ENCODE results near the gene SLC4A7.
"Not testable (repeated sequence)": the region's sequence is repeated elsewhere in the genome, so short reads cannot be mapped to it uniquely, and the experiment has no call there.

SLC4A7 gene

GRCh38 chr3:27487383-27487782, 3.2 kb upstream of the SLC4A7 start:
- DNase-seq (ENCODE audit: low read depth in 4 of 4, low spot score in 1 of 4), result no peak

- no peak for DNase-seq (ENCODE audit: low read depth in 4 of 4, low spot score in 1 of 4)
These were observed 2.2 kb upstream of the SLC4A7 start for GRCh38 chr3:27486336-27486735.

- DNase-seq (ENCODE audit: low read depth in 4 of 4, low spot score in 1 of 4), result no peak
These were observed 1.7 kb upstream of the SLC4A7 start for GRCh38 chr3:27485866-27486265.

- DNase-seq (ENCODE audit: low read depth in 4 of 4, low spot score in 1 of 4), result peak in 3 of 4 experiments; percentile 9 to 18 (median 15)
These were observed 818 bp downstream of the SLC4A7 start for GRCh38 chr3:27483117-27484014.

- no peak for DNase-seq (ENCODE audit: low read depth in 4 of 4, low spot score in 1 of 4)
These were observed 4.2 kb downstream of the SLC4A7 start for GRCh38 chr3:27479806-27480543.

GRCh38 chr3:27471923-27472550, 12.1 kb downstream of the SLC4A7 start:
- DNase-seq (ENCODE audit: low read depth in 4 of 4, low spot score in 1 of 4), result no peak

- DNase-seq (ENCODE audit: low read depth in 4 of 4, low spot score in 1 of 4), result no peak
These were observed 15.8 kb downstream of the SLC4A7 start for GRCh38 chr3:27468283-27468886.

GRCh38 chr3:27467545-27467944, 16.6 kb downstream of the SLC4A7 start:
- DNase-seq (ENCODE audit: low read depth in 4 of 4, low spot score in 1 of 4), result no peak

- DNase-seq (ENCODE audit: low read depth in 4 of 4, low spot score in 1 of 4), result no peak
These were observed 19.5 kb downstream of the SLC4A7 start for GRCh38 chr3:27464646-27465045.

- DNase-seq (ENCODE audit: low read depth in 4 of 4, low spot score in 1 of 4), result no peak
These were observed 22.0 kb downstream of the SLC4A7 start for GRCh38 chr3:27462228-27462627.

GRCh38 chr3:27458929-27459328, 25.3 kb downstream of the SLC4A7 start:
- no peak for DNase-seq (ENCODE audit: low read depth in 4 of 4, low spot score in 1 of 4)

- no peak for DNase-seq (ENCODE audit: low read depth in 4 of 4, low spot score in 1 of 4)
These were observed 27.6 kb downstream of the SLC4A7 start for GRCh38 chr3:27456554-27456953.

- DNase-seq (ENCODE audit: low read depth in 4 of 4, low spot score in 1 of 4), result no peak
These were observed 29.3 kb downstream of the SLC4A7 start for GRCh38 chr3:27454914-27455313.

GRCh38 chr3:27454461-27454860, 29.7 kb downstream of the SLC4A7 start:
- no peak for DNase-seq (ENCODE audit: low read depth in 4 of 4, low spot score in 1 of 4)

GRCh38 chr3:27452368-27453090, 31.7 kb downstream of the SLC4A7 start:
- no peak for DNase-seq (ENCODE audit: low read depth in 4 of 4, low spot score in 1 of 4)

GRCh38 chr3:27451842-27452241, 32.3 kb downstream of the SLC4A7 start:
- DNase-seq (ENCODE audit: low read depth in 4 of 4, low spot score in 1 of 4), result no peak

GRCh38 chr3:27451251-27451650, 32.9 kb downstream of the SLC4A7 start:
- no peak for DNase-seq (ENCODE audit: low read depth in 4 of 4, low spot score in 1 of 4)

- no peak for DNase-seq (ENCODE audit: low read depth in 4 of 4, low spot score in 1 of 4)
These were observed 34.5 kb downstream of the SLC4A7 start for GRCh38 chr3:27449530-27450150.

GRCh38 chr3:27442995-27443394, 41.2 kb downstream of the SLC4A7 start:
- DNase-seq (ENCODE audit: low read depth in 4 of 4, low spot score in 1 of 4), result not testable (repeated sequence)

- not testable (repeated sequence) for DNase-seq (ENCODE audit: low read depth in 4 of 4, low spot score in 1 of 4)
These were observed 45.8 kb downstream of the SLC4A7 start for GRCh38 chr3:27438352-27438751.
